HepG2 (cell line): ENCODE data around the gene PFKL. TPM values are rescaled to one million over a fixed set of nuclear protein-coding genes. Genes with fewer than 3 reads are reported as not detected.

Source experiments
- CBX2 ChIP-seq, 2 experiments: fragments of 200-600 bp in 1 of 2; sonication (generic); formaldehyde crosslinking in 1 of 2; IDR thresholded peaks; 2 replicates each; pipeline versions ENCODE4 v1.7.0 to v1.8.1; 2018 to 2022; ENCODE audit warnings: low read depth in 2 of 2, low read length in 1 of 2, mild to moderate bottlenecking in 1 of 2, missing genetic modification reagents in 1 of 2
- EEA1 ChIP-seq: sonication (generic); formaldehyde crosslinking; IDR thresholded peaks from 2 replicates; pipeline ENCODE4 v1.5.1; 2020; ENCODE audit warnings: mild to moderate bottlenecking, missing genetic modification reagents, borderline replicate concordance
- FUBP1 ChIP-seq: sonication (generic); formaldehyde crosslinking; IDR thresholded peaks from 2 replicates; pipeline ENCODE4 v1.5.1; 2020; ENCODE audit warnings: missing genetic modification reagents, mild to moderate bottlenecking, borderline replicate concordance
- HNRNPL ChIP-seq: fragments of 200-400 bp; formaldehyde crosslinking; IDR thresholded peaks from 2 replicates; pipeline ENCODE4 v1.6.1; 2017; ENCODE audit warnings: mild to moderate bottlenecking, low read depth, low read length
- HOMEZ ChIP-seq: IDR thresholded peaks from 2 replicates; pipeline ENCODE4 v1.6.1; 2016; ENCODE audit warnings: low read depth
- HOXD1 ChIP-seq: sonication (generic); formaldehyde crosslinking; IDR thresholded peaks from 2 replicates; pipeline ENCODE4 v1.5.0; 2020; ENCODE audit warnings: missing genetic modification reagents
- JUN ChIP-seq: sonication (generic); formaldehyde crosslinking; IDR thresholded peaks from 2 replicates; pipeline ENCODE4 v1.4.0; 2020; ENCODE audit warnings: mild to moderate bottlenecking, missing genetic modification reagents
- KAT7 ChIP-seq: IDR thresholded peaks from 2 replicates; pipeline ENCODE4 v1.6.1; 2018; ENCODE audit warnings: borderline replicate concordance, missing compliant biosample characterization
- MIER2 ChIP-seq: IDR thresholded peaks from 2 replicates; pipeline ENCODE4 v1.6.1; 2016; ENCODE audit warnings: missing biosample characterization, missing genetic modification reagents
- MXI1 ChIP-seq: IDR thresholded peaks from 3 replicates; pipeline ENCODE4 v1.6.1; 2012; ENCODE audit warnings: low read depth, low read length, inconsistent platforms, borderline replicate concordance
- NCOR1 ChIP-seq: fragments of 200-600 bp; sonication (generic); IDR thresholded peaks from 2 replicates; pipeline ENCODE4 v1.7.0; 2017; ENCODE audit warnings: antibody characterized with exemption, low read length, borderline replicate concordance
- PHB2 ChIP-seq: fragments of 450-650 bp; IDR thresholded peaks from 2 replicates; pipeline ENCODE4 v1.6.1; 2018; ENCODE audit not compliant: partially characterized antibody
- SIN3A ChIP-seq: IDR thresholded peaks from 2 replicates; pipeline ENCODE4 v1.6.1; 2011; ENCODE audit warnings: low read depth, mild to moderate bottlenecking, control low read depth, low read length, borderline replicate concordance
- SMAD1 ChIP-seq: sonication (generic); formaldehyde crosslinking; IDR thresholded peaks from 2 replicates; pipeline ENCODE4 v1.4.0; 2020; ENCODE audit warnings: missing genetic modification reagents, low read depth, mild to moderate bottlenecking, borderline replicate concordance
- SP2 ChIP-seq: sonication (generic); formaldehyde crosslinking; IDR thresholded peaks from 2 replicates; pipeline ENCODE4 v1.5.1; 2020; ENCODE audit warnings: mild to moderate bottlenecking, missing genetic modification reagents
- ZMYM3 ChIP-seq: sonication (generic); formaldehyde crosslinking; IDR thresholded peaks from 2 replicates; pipeline ENCODE4 v1.5.1; 2020; ENCODE audit warnings: mild to moderate bottlenecking, missing genetic modification reagents
- ZNF501 ChIP-seq: sonication (generic); formaldehyde crosslinking; IDR thresholded peaks from 2 replicates; pipeline ENCODE4 v1.5.1; 2020; ENCODE audit warnings: mild to moderate bottlenecking, moderate library complexity, missing genetic modification reagents
- ZNF550 ChIP-seq: sonication (generic); formaldehyde crosslinking; IDR thresholded peaks from 2 replicates; pipeline ENCODE4 v1.4.0; 2020; ENCODE audit warnings: mild to moderate bottlenecking, missing genetic modification reagents, borderline replicate concordance
- ZNF883 ChIP-seq: sonication (generic); formaldehyde crosslinking; IDR thresholded peaks from 2 replicates; pipeline ENCODE4 v1.5.1; 2020; ENCODE audit warnings: mild to moderate bottlenecking, missing genetic modification reagents; ENCODE audit errors: not compliant biosample characterization
- polyA plus RNA-seq, 8 experiments: library from polyadenylated mRNA; depleted of rRNA in 3 of 8; stranded (reverse) in 7 of 8; unstranded in 1 of 8; fragments of >200 nt; fragmentation: Illumina TruSeq in 4 of 8; extraction: Trizol in 4 of 8; gene quantifications; 2 replicates each; pipeline versions ENCODE4 v1.2.1 to v1.2.3, GENCODE V29; 2011 to 2016; ENCODE audit warnings: low read depth in 4 of 8, missing spikeins in 1 of 8, mixed read lengths in 1 of 8; ENCODE audit not compliant: insufficient read depth in 1 of 8
- total RNA-seq, 5 experiments: library from RNA; depleted of rRNA; stranded (reverse); fragments of >200 nt; fragmentation: Illumina TruSeq; extraction: Trizol; gene quantifications; 2 replicates each; pipeline ENCODE4 v1.2.3, GENCODE V29; 2016; ENCODE audit warnings: low read depth in 1 of 5

The PFKL gene
- total and polyA plus RNA-seq, 2 of the 13 experiments (the other 11 are each of a cell fraction or from before 2014, with no cell fraction given), result 92.8 to 106 TPM

GRCh38 chr21:44338971-44339910 lies 39.4 kb downstream of the PFKL start, which contains the start of gene CFAP410 (continued):
- TF ChIP-seq HOMEZ (CRISPR knock-in tag) (peak; percentile 24; the same call in 1 of the 2 replicates), FUBP1 (no peak), HNRNPL (0 out of 2 replicates have a peak, but pooled peaks have one; percentile 38), ZNF501 (CRISPR knock-in tag) (peak; percentile 83), ZNF550 (CRISPR knock-in tag) (no peak), PHB2 (no peak), MXI1 (peak; percentile 97; the same call in 2 of the 3 replicates), ZMYM3 (no peak), SIN3A (peak; percentile 98; the same call in 1 of the 2 replicates), NCOR1 (0 out of 2 replicates have a peak, but pooled peaks have one; percentile 13), MIER2 (CRISPR knock-in tag) (peak; percentile 31; the same call in 1 of the 2 replicates), JUN (CRISPR knock-in tag) (0 out of 2 replicates have a peak, but pooled peaks have one; percentile 46), HOXD1 (CRISPR knock-in tag) (peak; percentile 69), SMAD1 (CRISPR knock-in tag) (peak; percentile 73; the same call in 1 of the 2 replicates), ZNF883 (CRISPR knock-in tag) (peak; percentile 81), EEA1 (CRISPR knock-in tag) (peak; percentile 95; the same call in 1 of the 2 replicates), SP2 (CRISPR knock-in tag) (peak; percentile 68), CBX2 (IDR thresholded peaks at IDR 0.05; ENCODE audit: low read depth, low read length) (no peak), CBX2 (CRISPR knock-in tag; IDR thresholded peaks at IDR 0.05; ENCODE audit: low read depth) (0 out of 2 replicates have a peak, but pooled peaks have one; percentile 23), KAT7 (CRISPR knock-in tag) (peak; percentile 78; the same call in 1 of the 2 replicates)
